Coronary artery (tissue), 2 donors: ENCODE measurements around the gene SPOCD1.
A peak's percentile ranks its signal among the peaks of the same experiment; 100 is the strongest.

ENCODE experiments used
- DNase-seq: peaks from one replicate; pipeline ENCODE4 v3.0.0-alpha.2; 2017; ENCODE audit warnings: low spot score
- H3K27ac ChIP-seq, 2 donors: fragments of 200-600 bp; sonication (generic); one replicate each; pipeline ENCODE4 v1.5.1; 2016 to 2019
- H3K4me3 ChIP-seq: fragments of 200-600 bp; sonication (generic); 2 replicates; pipeline ENCODE4 v1.5.1; 2016; ENCODE audit warnings: mild to moderate bottlenecking, moderate library complexity
- CTCF ChIP-seq: fragments of 200-600 bp; sonication (generic); IDR thresholded peaks from one replicate; pipeline ENCODE4 v1.5.1; 2019; ENCODE audit warnings: antibody characterized with exemption

SPOCD1 gene

GRCh38 chr1:31762323-31762722, 53.5 kb downstream of the SPOCD1 start:
- H3K27ac ChIP-seq: no peak overlapping the region
- DNase-seq: no peak
- TF ChIP-seq CTCF: no peak
- peak overlapping the region; percentile 84 for H3K4me3 ChIP-seq

- H3K4me3 ChIP-seq: no peak overlapping the region
- no peak for DNase-seq
- TF ChIP-seq CTCF: no peak
- H3K27ac ChIP-seq: no peak overlapping the region
Observed at GRCh38 chr1:31761883-31762282, 53.9 kb downstream of the SPOCD1 start.

GRCh38 chr1:31760471-31761470, 55.1 kb downstream of the SPOCD1 start:
- no peak for DNase-seq
- Histone ChIP-seq H3K4me3 (peak overlapping the region; percentile 75), H3K27ac (peak overlapping the region in 1 of 2 donors; percentile 55)
- no peak for TF ChIP-seq CTCF

GRCh38 chr1:31759298-31760023, 56.4 kb downstream of the SPOCD1 start:
- no peak for TF ChIP-seq CTCF
- no peak for DNase-seq
- no peak overlapping the region for H3K4me3 ChIP-seq
- peak overlapping the region in 1 of 2 donors; percentile 55 for H3K27ac ChIP-seq

- Histone ChIP-seq H3K4me3 (no peak overlapping the region), H3K27ac (no peak overlapping the region)
- no peak for DNase-seq
- no peak for TF ChIP-seq CTCF
Observed at GRCh38 chr1:31758823-31759222, 57.0 kb downstream of the SPOCD1 start.

GRCh38 chr1:31757989-31758388, 57.8 kb downstream of the SPOCD1 start:
- no peak overlapping the region for H3K4me3 ChIP-seq
- no peak for DNase-seq
- H3K27ac ChIP-seq: no peak overlapping the region
- no peak for TF ChIP-seq CTCF
